GM18502 (cell line): ENCODE results near the gene METTL22.
"Not testable (repeated sequence)": the region's sequence is repeated elsewhere in the genome, so short reads cannot be mapped to it uniquely, and the experiment has no call there.

Source experiments
- ATAC-seq: cut with Tn5 transposase; IDR thresholded peaks from one replicate; pipeline ENCODE4 v1.9.1; 2021; ENCODE audit warnings: mild to moderate bottlenecking; ENCODE audit not compliant: unreplicated experiment, poor library complexity

The METTL22 gene

GRCh38 chr16:8630255-8630953 is 8.9 kb downstream of the METTL22 start:
- no peak for ATAC-seq

- no peak for ATAC-seq
Observed at GRCh38 chr16:8631373-8631772, 9.9 kb downstream of the METTL22 start.

- ATAC-seq: no peak
Observed at GRCh38 chr16:8631818-8632465, 10.4 kb downstream of the METTL22 start.

GRCh38 chr16:8632675-8633182 is 11.2 kb downstream of the METTL22 start:
- no peak for ATAC-seq

GRCh38 chr16:8634991-8635736 is 13.7 kb downstream of the METTL22 start:
- ATAC-seq: no peak

GRCh38 chr16:8639694-8640093 is 18.2 kb downstream of the METTL22 start:
- ATAC-seq: no peak

- ATAC-seq: no peak
Observed at GRCh38 chr16:8641671-8642070, 20.2 kb downstream of the METTL22 start.

- ATAC-seq: no peak
Observed at GRCh38 chr16:8642146-8642545, 20.6 kb downstream of the METTL22 start.

- ATAC-seq: no peak
Observed at GRCh38 chr16:8644211-8645140, 23.0 kb downstream of the METTL22 start.

- no peak for ATAC-seq
Observed at GRCh38 chr16:8645141-8645521, 23.6 kb downstream of the METTL22 start.

- ATAC-seq: no peak
Observed at GRCh38 chr16:8645831-8646230, 24.3 kb downstream of the METTL22 start.

GRCh38 chr16:8646326-8647053 is 25.0 kb downstream of the METTL22 start:
- no peak for ATAC-seq

- no peak for ATAC-seq
Observed at GRCh38 chr16:8647721-8648318, 26.3 kb downstream of the METTL22 start.

- ATAC-seq: no peak
Observed at GRCh38 chr16:8648877-8649276, 27.4 kb downstream of the METTL22 start.

GRCh38 chr16:8649829-8650554 is 28.5 kb downstream of the METTL22 start:
- ATAC-seq: no peak

- not testable (repeated sequence) for ATAC-seq
Observed at GRCh38 chr16:8651958-8652357, 30.5 kb downstream of the METTL22 start.

- peak; percentile 73 for ATAC-seq
Observed at GRCh38 chr16:8655184-8655717, 33.8 kb downstream of the METTL22 start.

- no peak for ATAC-seq
Observed at GRCh38 chr16:8656376-8656775, 34.9 kb downstream of the METTL22 start.
